IMR-90 (cell line): ENCODE measurements around the gene ERVH48-1. TPM values are rescaled to one million over a fixed set of nuclear protein-coding genes. Genes with fewer than 3 reads are reported as not detected.

Source experiments
- ATAC-seq: fragments of 200-7000 bp; cut with Tn5 transposase; 2 replicates; pipeline ENCODE4 v1.9.1; 2020; ENCODE audit warnings: low read depth, mild to moderate bottlenecking, moderate library complexity
- BruUV-seq: library from RNA; stranded (reverse); fragments of 400-500 nt; replicated peaks from 2 replicates; lab custom pipeline; 2021; lab: Mats Ljungman, UMichigan
- CTCF ChIA-PET: fragments of 300-600 bp; formaldehyde crosslinking; extraction: SDS; loops from one replicate; lab custom pipeline; 2021; ENCODE audit warnings: antibody characterized with exemption; lab: Yijun Ruan, JAX
- POLR2A ChIA-PET: fragments of 300-600 bp; sonication (Branson Sonifier 250); formaldehyde crosslinking; loops from one replicate; lab custom pipeline; 2022; ENCODE audit warnings: antibody characterized with exemption; ENCODE audit not compliant: unreplicated experiment; lab: Charles Lee
- DNase-seq: peaks from one replicate; pipeline ENCODE4 v3.0.0; 2013
- H2AFZ ChIP-seq: replicated peaks from 2 replicates; pipeline ENCODE3; 2013; ENCODE audit warnings: low read length, mild to moderate bottlenecking; ENCODE audit not compliant: poor library complexity
- H2AK5ac ChIP-seq: 2 replicates; pipeline ENCODE4 v1.6.1; 2013; ENCODE audit warnings: low read depth, low read length, inconsistent platforms
- H2AK9ac ChIP-seq: replicated peaks from 2 replicates; pipeline ENCODE3; 2013; ENCODE audit warnings: mild to moderate bottlenecking, low read depth, low read length, moderate library complexity; ENCODE audit not compliant: poor library complexity
- H2BK120ac ChIP-seq: 2 replicates; pipeline ENCODE4 v1.6.1; 2013; ENCODE audit warnings: low read depth, low read length, inconsistent platforms
- H2BK15ac ChIP-seq: 3 replicates; pipeline ENCODE4 v1.6.1; 2013; ENCODE audit warnings: low read depth, low read length, inconsistent platforms
- H2BK20ac ChIP-seq: 2 replicates; pipeline ENCODE4 v1.6.1; 2013; ENCODE audit warnings: low read depth, mild to moderate bottlenecking, inconsistent platforms, low read length, moderate library complexity
- H2BK5ac ChIP-seq: 2 replicates; pipeline ENCODE4 v1.6.1; 2013; ENCODE audit warnings: mild to moderate bottlenecking, low read depth, low read length, inconsistent platforms; ENCODE audit not compliant: poor library complexity, severe bottlenecking
- H3K14ac ChIP-seq: replicated peaks from 2 replicates; pipeline ENCODE4 v1.6.1; 2013; ENCODE audit warnings: low read depth, low read length, inconsistent platforms
- H3K18ac ChIP-seq: 2 replicates; pipeline ENCODE4 v1.6.1; 2013; ENCODE audit warnings: low read depth, low read length, control low read depth
- H3K23ac ChIP-seq: 2 replicates; pipeline ENCODE4 v1.6.1; 2013; ENCODE audit warnings: low read depth, low read length, inconsistent platforms
- H3K27ac ChIP-seq: 2 replicates; pipeline ENCODE4 v1.5.1; 2013; ENCODE audit warnings: mild to moderate bottlenecking, control low read depth, low read length; ENCODE audit not compliant: insufficient read depth
- H3K27me3 ChIP-seq: 2 replicates; pipeline ENCODE4 v1.6.1; 2013; ENCODE audit warnings: low read length; ENCODE audit not compliant: control insufficient read depth, insufficient read depth
- H3K36me3 ChIP-seq: 2 replicates; pipeline ENCODE4 v1.6.1; 2013; ENCODE audit warnings: low read length, mixed read lengths; ENCODE audit not compliant: control insufficient read depth, insufficient read depth
- H3K4ac ChIP-seq: 2 replicates; pipeline ENCODE4 v1.6.1; 2013; ENCODE audit warnings: low read depth, low read length, inconsistent platforms
- H3K4me1 ChIP-seq: 2 replicates; pipeline ENCODE4 v1.6.1; 2013; ENCODE audit warnings: low read length, mixed read lengths; ENCODE audit not compliant: control insufficient read depth, insufficient read depth
- H3K4me2 ChIP-seq: 2 replicates; pipeline ENCODE4 v1.6.1; 2013; ENCODE audit warnings: low read depth, mild to moderate bottlenecking, control low read depth, low read length, moderate library complexity
- H3K4me3 ChIP-seq: 2 replicates; pipeline ENCODE4 v1.5.1; 2013; ENCODE audit warnings: low read depth, mild to moderate bottlenecking, control low read depth, low read length, moderate library complexity; ENCODE audit not compliant: insufficient read depth
- H3K56ac ChIP-seq: 2 replicates; pipeline ENCODE4 v1.6.1; 2013; ENCODE audit warnings: low read length, inconsistent platforms; ENCODE audit not compliant: insufficient read depth; ENCODE audit errors: extremely low read depth
- H3K79me1 ChIP-seq, 2 experiments: 2 replicates each; pipeline ENCODE4 v1.6.1; 2013; ENCODE audit warnings: low read length in 2 of 2, inconsistent platforms in 1 of 2, low read depth in 1 of 2
- H3K9ac ChIP-seq: 2 replicates; pipeline ENCODE4 v1.6.1; 2013; ENCODE audit warnings: low read depth, low read length, control low read depth
- H3K9me1 ChIP-seq: 2 replicates; pipeline ENCODE4 v1.6.1; 2013; ENCODE audit warnings: low read length, inconsistent platforms; ENCODE audit not compliant: insufficient read depth
- H3K9me3 ChIP-seq: 2 replicates; pipeline ENCODE4 v1.6.1; 2013; ENCODE audit warnings: low read length; ENCODE audit not compliant: control insufficient read depth, insufficient read depth
- H4K20me1 ChIP-seq: 2 replicates; pipeline ENCODE4 v1.6.1; 2013; ENCODE audit warnings: low read length, inconsistent platforms; ENCODE audit not compliant: insufficient read depth
- H4K5ac ChIP-seq: 2 replicates; pipeline ENCODE4 v1.6.1; 2013; ENCODE audit warnings: mild to moderate bottlenecking, low read depth, low read length, control low read depth
- H4K8ac ChIP-seq, 2 experiments: 2 replicates each; pipeline ENCODE4 v1.6.1; 2013; ENCODE audit warnings: low read depth in 2 of 2, low read length in 2 of 2, control low read depth in 1 of 2, inconsistent platforms in 1 of 2
- H4K91ac ChIP-seq: 2 replicates; pipeline ENCODE4 v1.6.1; 2013; ENCODE audit warnings: low read depth, low read length, inconsistent platforms; ENCODE audit not compliant: insufficient read depth
- BHLHE40 ChIP-seq: fragments of 150-350 bp; IDR thresholded peaks from 2 replicates; pipeline ENCODE4 v1.6.1; 2016; ENCODE audit warnings: mild to moderate bottlenecking, low read depth, low read length
- CEBPB ChIP-seq: IDR thresholded peaks from 2 replicates; pipeline ENCODE4 v1.6.1; 2012; ENCODE audit warnings: low read depth, low read length, improper control_type of control experiment
- CHD1 ChIP-seq: IDR thresholded peaks from 2 replicates; pipeline ENCODE4 v1.6.1; 2012; ENCODE audit warnings: low read depth, low read length, improper control_type of control experiment
- FOS ChIP-seq: fragments of 150-350 bp; IDR thresholded peaks from 2 replicates; pipeline ENCODE4 v1.6.1; 2016; ENCODE audit warnings: low read depth, low read length
- MAFK ChIP-seq: IDR thresholded peaks from 2 replicates; pipeline ENCODE4 v1.6.1; 2012; ENCODE audit warnings: low read depth, low read length, improper control_type of control experiment
- MAZ ChIP-seq: IDR thresholded peaks from 2 replicates; pipeline ENCODE4 v1.6.1; 2012; ENCODE audit warnings: low read depth, mild to moderate bottlenecking, low read length, improper control_type of control experiment, moderate library complexity, borderline replicate concordance
- MXI1 ChIP-seq: IDR thresholded peaks from 2 replicates; pipeline ENCODE4 v1.6.1; 2012; ENCODE audit warnings: low read depth, mild to moderate bottlenecking, low read length, moderate library complexity, borderline replicate concordance
- NFE2L2 ChIP-seq: fragments of 150-350 bp; IDR thresholded peaks from 2 replicates; pipeline ENCODE4 v1.6.1; 2016; ENCODE audit warnings: low read depth, mild to moderate bottlenecking, low read length
- POLR2A ChIP-seq: IDR thresholded peaks from 2 replicates; pipeline ENCODE4 v1.6.1; 2012; ENCODE audit warnings: mild to moderate bottlenecking, low read depth, low read length
- RAD21 ChIP-seq: IDR thresholded peaks from 2 replicates; pipeline ENCODE4 v1.6.1; 2012; ENCODE audit warnings: low read length, improper control_type of control experiment
- RCOR1 ChIP-seq: IDR thresholded peaks from 2 replicates; pipeline ENCODE4 v1.6.1; 2012; ENCODE audit warnings: mild to moderate bottlenecking, low read length, improper control_type of control experiment; ENCODE audit not compliant: insufficient replicate concordance
- RFX5 ChIP-seq: IDR thresholded peaks from 2 replicates; pipeline ENCODE4 v1.8.0; 2012; ENCODE audit warnings: low read depth, mild to moderate bottlenecking, low read length, moderate library complexity
- SMC3 ChIP-seq: fragments of 150-350 bp; IDR thresholded peaks from 2 replicates; pipeline ENCODE4 v1.6.1; 2016; ENCODE audit warnings: low read depth, mild to moderate bottlenecking, antibody characterized with exemption, low read length, moderate library complexity
- WGBS, 2 experiments: methylation state at CpG; one replicate each; pipeline versions ENCODE4 v1.1.5 to v1.1.7; 2013; ENCODE audit warnings: missing lambda C conversion rate in 2 of 2; ENCODE audit not compliant: insufficient read length in 1 of 2; ENCODE audit errors: extremely low coverage in 2 of 2; 5-methylcytosine and 5-hydroxymethylcytosine counted together
- dilution Hi-C: fragments of 300-500 bp; cut with HindIII; formaldehyde crosslinking; loops from one replicate; pipeline ENCODE4 v1.14.3; 2018; ENCODE audit warnings: low sequenced_read_pairs; ENCODE audit not compliant: unreplicated experiment
- in situ Hi-C: fragments of 300-500 bp; cut with MboI; formaldehyde crosslinking; loops from 3 replicates; pipeline ENCODE4 v1.14.3; 2019; ENCODE audit warnings: low sequenced_read_pairs, inconsistent platforms, mixed read lengths
- intact Hi-C: fragments of 100-400 bp; cut with micrococcal nuclease; formaldehyde crosslinking; loops from 2 replicates; pipeline ENCODE4 v1.10.0; 2022
- polyA plus RNA-seq, 3 experiments: library from polyadenylated mRNA; depleted of rRNA; stranded (reverse); fragments of >200 nt; gene quantifications; 2 replicates each; pipeline ENCODE4 v1.2.3, GENCODE V29; 2012; ENCODE audit warnings: low replicate concordance in 1 of 3
- total RNA-seq: library from RNA; depleted of rRNA; stranded (reverse); fragments of >200 nt; gene quantifications from 2 replicates; pipeline ENCODE4 v1.2.3, GENCODE V29; 2012
- TF ChIP-seq, protein P1 (sequence below): conservative IDR thresholded peaks from 2 replicates; pipeline ENCODE4 v1.5.1; 2012; ENCODE audit warnings: mild to moderate bottlenecking, low read depth, low read length, improper control_type of control experiment
- TF ChIP-seq, protein P2 (sequence below): fragments of 150-350 bp; IDR thresholded peaks from 2 replicates; pipeline ENCODE4 v1.6.1; 2016; ENCODE audit warnings: low read depth, mild to moderate bottlenecking, low read length, moderate library complexity, borderline replicate concordance
- TF ChIP-seq, protein P3 (sequence below): fragments of 150-350 bp; IDR thresholded peaks from 2 replicates; pipeline ENCODE4 v1.6.1; 2017; ENCODE audit warnings: mild to moderate bottlenecking, antibody characterized with exemption, low read length, low read depth

ERVH48-1 gene
- total and polyA plus RNA-seq, 2 of the 4 experiments (the other 2 are of a cell fraction): under 0.01 TPM; not detected in 1

GRCh38 chr21:42942244-42942643, 16.8 kb upstream of the ERVH48-1 start:
- Histone ChIP-seq H3K23ac (no peak overlapping the region), H2BK15ac (no peak overlapping the region), H3K27ac (no peak overlapping the region), H3K14ac (no peak overlapping the region), H3K9ac (no peak overlapping the region), H3K27me3 (no peaks in the 10 kb centered on the region), H3K18ac (no peak overlapping the region), H2BK20ac (no peak overlapping the region), H3K4me1 (no peaks in the 10 kb centered on the region), H3K9me3 (no peaks in the 10 kb centered on the region), H3K4me2 (no peak overlapping the region), H4K8ac (no peak overlapping the region), H4K20me1 (no peaks in the 10 kb centered on the region), H2BK5ac (no peak overlapping the region), H3K56ac (no peak overlapping the region), H3K4me3 (no peak overlapping the region), H3K36me3 (no peaks in the 10 kb centered on the region), H3K9me1 (peaks cover 5% of the 10 kb centered on the region; the same call in 1 of the 2 replicates), H2AK5ac (no peak overlapping the region), H4K5ac (no peak overlapping the region), H2AK9ac (no peak overlapping the region), H2BK120ac (no peak overlapping the region), H2AFZ (no peak overlapping the region), H4K91ac (no peak overlapping the region), H3K79me1 (no peaks in the 10 kb centered on the region), H3K4ac (no peak overlapping the region)
- intact Hi-C loops (no loop called here), dilution Hi-C loops (no loop called here), in situ Hi-C loops (no loop called here)
- POLR2A ChIA-PET: no interaction called here
- no peak for DNase-seq
- 90% methylated on average over 2 of the region's 6 CpGs; no CpG with 5 or more reads in 1 of the 2 experiments for WGBS, 2 experiments
- TF ChIP-seq BHLHE40 (no peak), RCOR1 (no peak), FOS (no peak), MXI1 (no peak), RFX5 (no peak), RAD21 (no peak), MAZ (no peak), SMC3 (no peak), NFE2L2 (no peak), CEBPB (no peak), POLR2A (no peak), CHD1 (no peak), MAFK (no peak)
- TF ChIP-seq, protein P1, sequence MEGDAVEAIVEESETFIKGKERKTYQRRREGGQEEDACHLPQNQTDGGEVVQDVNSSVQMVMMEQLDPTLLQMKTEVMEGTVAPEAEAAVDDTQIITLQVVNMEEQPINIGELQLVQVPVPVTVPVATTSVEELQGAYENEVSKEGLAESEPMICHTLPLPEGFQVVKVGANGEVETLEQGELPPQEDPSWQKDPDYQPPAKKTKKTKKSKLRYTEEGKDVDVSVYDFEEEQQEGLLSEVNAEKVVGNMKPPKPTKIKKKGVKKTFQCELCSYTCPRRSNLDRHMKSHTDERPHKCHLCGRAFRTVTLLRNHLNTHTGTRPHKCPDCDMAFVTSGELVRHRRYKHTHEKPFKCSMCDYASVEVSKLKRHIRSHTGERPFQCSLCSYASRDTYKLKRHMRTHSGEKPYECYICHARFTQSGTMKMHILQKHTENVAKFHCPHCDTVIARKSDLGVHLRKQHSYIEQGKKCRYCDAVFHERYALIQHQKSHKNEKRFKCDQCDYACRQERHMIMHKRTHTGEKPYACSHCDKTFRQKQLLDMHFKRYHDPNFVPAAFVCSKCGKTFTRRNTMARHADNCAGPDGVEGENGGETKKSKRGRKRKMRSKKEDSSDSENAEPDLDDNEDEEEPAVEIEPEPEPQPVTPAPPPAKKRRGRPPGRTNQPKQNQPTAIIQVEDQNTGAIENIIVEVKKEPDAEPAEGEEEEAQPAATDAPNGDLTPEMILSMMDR: no peak
- TF ChIP-seq, protein P2, sequence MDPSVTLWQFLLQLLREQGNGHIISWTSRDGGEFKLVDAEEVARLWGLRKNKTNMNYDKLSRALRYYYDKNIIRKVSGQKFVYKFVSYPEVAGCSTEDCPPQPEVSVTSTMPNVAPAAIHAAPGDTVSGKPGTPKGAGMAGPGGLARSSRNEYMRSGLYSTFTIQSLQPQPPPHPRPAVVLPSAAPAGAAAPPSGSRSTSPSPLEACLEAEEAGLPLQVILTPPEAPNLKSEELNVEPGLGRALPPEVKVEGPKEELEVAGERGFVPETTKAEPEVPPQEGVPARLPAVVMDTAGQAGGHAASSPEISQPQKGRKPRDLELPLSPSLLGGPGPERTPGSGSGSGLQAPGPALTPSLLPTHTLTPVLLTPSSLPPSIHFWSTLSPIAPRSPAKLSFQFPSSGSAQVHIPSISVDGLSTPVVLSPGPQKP: no peak
- TF ChIP-seq, protein P3, sequence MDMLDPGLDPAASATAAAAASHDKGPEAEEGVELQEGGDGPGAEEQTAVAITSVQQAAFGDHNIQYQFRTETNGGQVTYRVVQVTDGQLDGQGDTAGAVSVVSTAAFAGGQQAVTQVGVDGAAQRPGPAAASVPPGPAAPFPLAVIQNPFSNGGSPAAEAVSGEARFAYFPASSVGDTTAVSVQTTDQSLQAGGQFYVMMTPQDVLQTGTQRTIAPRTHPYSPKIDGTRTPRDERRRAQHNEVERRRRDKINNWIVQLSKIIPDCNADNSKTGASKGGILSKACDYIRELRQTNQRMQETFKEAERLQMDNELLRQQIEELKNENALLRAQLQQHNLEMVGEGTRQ: no peak
- ATAC-seq: no peak
- CTCF ChIA-PET: no interaction called here
- BruUV-seq: no TSS peak
